Spleen (tissue), 11 donors: ENCODE data around the gene RUSF1. TPM values are rescaled to one million over a fixed set of nuclear protein-coding genes. Genes with fewer than 3 reads are reported as not detected.

Experiments used
- DNase-seq: peaks from one replicate; pipeline ENCODE4 v3.0.0-alpha.2; 2020
- H3K27ac ChIP-seq, 8 donors: fragments of 200-600 bp; sonication (generic) in 7 of 8; 1 replicate in 4 of 8; 2 replicates in 4 of 8; pipeline versions ENCODE4 v1.5.0 to v1.8.0; 2016 to 2021; ENCODE audit warnings: inconsistent platforms in 4 of 8, mild to moderate bottlenecking in 4 of 8, moderate library complexity in 1 of 8
- H3K27me3 ChIP-seq, 7 donors: fragments of 200-600 bp; sonication (generic) in 6 of 7; replicated peaks in 1 of 7; 1 replicate in 4 of 7; 2 replicates in 3 of 7; pipeline versions ENCODE4 v1.5.0 to v1.8.0; 2016 to 2021; ENCODE audit warnings: inconsistent platforms in 3 of 7, mild to moderate bottlenecking in 1 of 7
- H3K36me3 ChIP-seq, 6 donors: fragments of 200-600 bp; sonication (generic) in 5 of 6; 1 replicate in 4 of 6; 2 replicates in 2 of 6; pipeline versions ENCODE4 v1.5.0 to v1.8.0; 2016 to 2021; ENCODE audit warnings: inconsistent platforms in 2 of 6
- H3K4me1 ChIP-seq, 6 donors: fragments of 200-600 bp; sonication (generic) in 5 of 6; 1 replicate in 3 of 6; 2 replicates in 3 of 6; pipeline versions ENCODE4 v1.5.0 to v1.8.0; 2016 to 2021; ENCODE audit warnings: inconsistent platforms in 3 of 6
- H3K4me3 ChIP-seq, 8 donors: fragments of 200-600 bp; sonication (generic) in 7 of 8; 1 replicate in 4 of 8; 2 replicates in 4 of 8; pipeline versions ENCODE4 v1.5.0 to v1.8.0; 2016 to 2021; ENCODE audit warnings: inconsistent platforms in 4 of 8, mild to moderate bottlenecking in 4 of 8, moderate library complexity in 2 of 8
- H3K9me3 ChIP-seq, 8 donors: fragments of 200-600 bp; sonication (generic) in 7 of 8; 1 replicate in 4 of 8; 2 replicates in 4 of 8; pipeline versions ENCODE4 v1.5.0 to v1.8.0; 2016 to 2021; ENCODE audit warnings: inconsistent platforms in 4 of 8
- CTCF ChIP-seq, 11 experiments: fragments of 200-600 bp in 7 of 11; fragments of 450-650 bp in 4 of 11; sonication (generic) in 4 of 11; IDR thresholded peaks in 8 of 11; conservative IDR thresholded peaks in 3 of 11; 1 replicate in 7 of 11; 2 replicates in 4 of 11; pipeline versions ENCODE4 v1.4.0 to v1.8.0; 2016 to 2021; ENCODE audit warnings: antibody characterized with exemption in 11 of 11, inconsistent platforms in 4 of 11, mild to moderate bottlenecking in 1 of 11
- POLR2A ChIP-seq, 3 donors: fragments of 450-650 bp; IDR thresholded peaks; one replicate each; pipeline ENCODE4 v1.5.1; 2017; ENCODE audit warnings: antibody characterized with exemption in 3 of 3, mild to moderate bottlenecking in 1 of 3
- POLR2AphosphoS5 ChIP-seq, 3 donors: sonication (generic); formaldehyde crosslinking; IDR thresholded peaks; one replicate each; pipeline ENCODE4 v1.5.1; 2017; ENCODE audit warnings: antibody characterized with exemption in 3 of 3
- WGBS, 5 donors: extraction: QIAGEN DNeasy Blood & Tissue Kit in 3 of 5; methylation state at CpG; one replicate each; pipeline versions ENCODE4 v1.1.5 to v1.1.7; 2013 to 2018; 5-methylcytosine and 5-hydroxymethylcytosine counted together
- intact Hi-C: fragments of 100-400 bp; cut with DNase I; formaldehyde crosslinking; loops from one replicate; pipeline ENCODE4 v1.15.0; 2023; ENCODE audit warnings: low total_unique reads
- polyA plus RNA-seq, 3 donors: library from polyadenylated mRNA; stranded (reverse); fragments of 200-250 nt; gene quantifications; one replicate each; pipeline ENCODE4 v1.2.1, GENCODE V29; 2013
- total RNA-seq, 7 donors: library from RNA; depleted of rRNA in 3 of 7; stranded (reverse); fragments of >200 nt in 3 of 7; fragmentation: NEBNext Ultra II Directional in 4 of 7; extraction: Animal tissue kit (Norgen Biotek cat#: 25700) in 4 of 7; gene quantifications; one replicate each; pipeline versions ENCODE4 v1.1.0 to v1.2.1, GENCODE V29; 2016 to 2021
- donor health status: healthy with polysubstance abuse.
- donor health status: DM: no; HTN: no; CAD: no; lungs with moderate emphysema.
- donor health status: DM: no; HTN: no; CAD: no.
- donor health status: Bipolar disorder and iron deficiency.
- donor health status: healthy.
- donor health status: DM: no; HTN: no; CAD: no.
- donor health status: DM: yes; HTN: yes; CAD: no.

RUSF1 gene
- total and polyA plus RNA-seq, 10 donors: 36.6 to 73.3 (median 51.2) TPM

GRCh38 chr16:31522071-31522470, 13.9 kb upstream of the RUSF1 start:
- no peak overlapping the region for H3K27ac ChIP-seq
- intact Hi-C loops: no loop called here
- no peak for DNase-seq
- WGBS, 5 donors: 88 to 94% (median 92%) methylated on average over 6 of the region's 6 CpGs
- no peak overlapping the region for H3K4me3 ChIP-seq
- H3K36me3 ChIP-seq: no peaks in the 10 kb centered on the region
- no peak for TF ChIP-seq POLR2AphosphoS5 (IDR thresholded peaks at IDR 0.05)
- no peak for TF ChIP-seq POLR2A (IDR thresholded peaks at IDR 0.05)
- no peak for TF ChIP-seq CTCF (IDR thresholded peaks at IDR 0.05 in 8 of 11, conservative IDR thresholded peaks at IDR 0.05 in 3 of 11)
- H3K4me1 ChIP-seq: no peaks in the 10 kb centered on the region
- peaks cover 0 to 8% (median 0%) of the 10 kb centered on the region in 7 donors for H3K27me3 ChIP-seq
- H3K9me3 ChIP-seq: peaks cover 0 to 10% (median 0%) of the 10 kb centered on the region in 8 donors

GRCh38 chr16:31521368-31521767, 13.2 kb upstream of the RUSF1 start:
- peaks cover 0 to 1% (median 0%) of the 10 kb centered on the region in 7 donors for H3K27me3 ChIP-seq
- WGBS, 5 donors: 71 to 96% (median 78%) methylated on average over 3 of the region's 3 CpGs
- DNase-seq: no peak
- H3K4me3 ChIP-seq: no peak overlapping the region
- no peak overlapping the region for H3K27ac ChIP-seq
- peaks cover 0 to 13% (median 0%) of the 10 kb centered on the region in 8 donors for H3K9me3 ChIP-seq
- H3K36me3 ChIP-seq: no peaks in the 10 kb centered on the region
- H3K4me1 ChIP-seq: no peaks in the 10 kb centered on the region
- intact Hi-C loops: no loop called here
- no peak for TF ChIP-seq POLR2A (IDR thresholded peaks at IDR 0.05)
- TF ChIP-seq POLR2AphosphoS5 (IDR thresholded peaks at IDR 0.05): no peak
- TF ChIP-seq CTCF (IDR thresholded peaks at IDR 0.05 in 8 of 11, conservative IDR thresholded peaks at IDR 0.05 in 3 of 11): no peak

GRCh38 chr16:31519759-31520431, 11.7 kb upstream of the RUSF1 start:
- H3K9me3 ChIP-seq: peaks cover 0 to 13% (median 0%) of the 10 kb centered on the region in 8 donors
- H3K36me3 ChIP-seq: no peaks in the 10 kb centered on the region
- no peak overlapping the region for H3K27ac ChIP-seq
- no peak overlapping the region for H3K4me3 ChIP-seq
- no peak for DNase-seq
- H3K4me1 ChIP-seq: no peaks in the 10 kb centered on the region
- TF ChIP-seq CTCF (IDR thresholded peaks at IDR 0.05 in 8 of 11, conservative IDR thresholded peaks at IDR 0.05 in 3 of 11): no peak
- no peak for TF ChIP-seq POLR2A (IDR thresholded peaks at IDR 0.05)
- no peak for TF ChIP-seq POLR2AphosphoS5 (IDR thresholded peaks at IDR 0.05)
- 81 to 95% (median 92%) methylated on average over 2 of the region's 2 CpGs for WGBS, 5 donors
- intact Hi-C loops: no loop called here
- no peaks in the 10 kb centered on the region for H3K27me3 ChIP-seq

GRCh38 chr16:31517800-31518402, 9.7 kb upstream of the RUSF1 start:
- WGBS, 5 donors: 72 to 89% (median 81%) methylated on average over 4 of the region's 4 CpGs
- H3K4me3 ChIP-seq: no peak overlapping the region
- H3K4me1 ChIP-seq: no peaks in the 10 kb centered on the region
- TF ChIP-seq POLR2A (IDR thresholded peaks at IDR 0.05) (no peak), POLR2AphosphoS5 (IDR thresholded peaks at IDR 0.05) (no peak), CTCF (IDR thresholded peaks at IDR 0.05 in 8 of 11, conservative IDR thresholded peaks at IDR 0.05 in 3 of 11) (no peak)
- DNase-seq: no peak
- no peaks in the 10 kb centered on the region for H3K27me3 ChIP-seq
- intact Hi-C loops: no loop called here
- H3K27ac ChIP-seq: no peak overlapping the region
- no peaks in the 10 kb centered on the region for H3K36me3 ChIP-seq
- peaks cover 0 to 13% (median 0%) of the 10 kb centered on the region in 8 donors for H3K9me3 ChIP-seq
